ENCODE measurements around the gene SSBP3.

Gene SSBP3

GRCh38 chr1:54409156-54410142 lies 3.3 kb upstream of the SSBP3 start:
- no peak for DNase-seq

DNA sequence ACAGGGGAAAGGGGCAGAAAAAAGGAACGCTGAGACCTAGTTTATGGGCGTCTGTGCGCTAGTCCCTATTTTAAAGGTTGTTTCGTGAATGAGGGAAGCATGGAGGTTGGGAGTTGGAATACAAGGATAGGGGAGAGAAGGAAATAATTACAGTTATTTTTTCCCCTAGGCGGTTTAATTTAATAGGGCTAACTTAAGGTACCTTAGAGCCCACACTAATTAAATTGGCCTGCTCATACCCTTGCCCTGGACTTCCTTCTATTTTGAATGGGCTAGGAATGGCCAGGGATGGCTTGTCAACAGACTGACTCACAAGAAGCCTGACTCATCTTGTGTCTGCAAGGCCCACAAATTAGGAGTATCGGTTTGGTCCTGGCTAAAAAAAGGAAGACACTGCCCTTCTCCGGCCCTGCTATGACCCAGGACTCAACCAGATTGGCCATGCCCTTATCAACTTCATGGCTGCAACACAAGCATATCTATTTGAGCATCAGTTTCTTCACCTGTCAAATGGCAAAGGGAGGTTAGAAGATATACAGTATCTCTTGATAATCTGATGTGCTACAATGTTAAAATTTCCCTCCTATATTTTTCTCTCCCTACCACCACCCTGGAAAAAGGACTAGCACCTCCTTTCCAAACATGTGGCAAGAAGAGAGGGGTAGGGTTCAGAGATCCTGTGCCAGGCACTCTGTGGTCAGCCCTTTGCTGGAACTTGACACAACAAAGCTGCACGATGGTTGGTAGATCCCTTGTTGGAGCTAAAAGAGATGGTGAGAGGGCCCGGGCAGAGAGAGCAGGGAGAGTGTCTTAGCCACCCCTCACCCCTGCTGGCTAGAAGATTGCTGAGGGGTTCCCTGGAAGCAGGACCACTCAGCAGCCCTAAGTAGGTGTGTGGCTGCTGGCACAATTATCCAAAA lies 2.2 kb upstream of the SSBP3 start:
- DNase-seq, result peak; percentile 44

DNA sequence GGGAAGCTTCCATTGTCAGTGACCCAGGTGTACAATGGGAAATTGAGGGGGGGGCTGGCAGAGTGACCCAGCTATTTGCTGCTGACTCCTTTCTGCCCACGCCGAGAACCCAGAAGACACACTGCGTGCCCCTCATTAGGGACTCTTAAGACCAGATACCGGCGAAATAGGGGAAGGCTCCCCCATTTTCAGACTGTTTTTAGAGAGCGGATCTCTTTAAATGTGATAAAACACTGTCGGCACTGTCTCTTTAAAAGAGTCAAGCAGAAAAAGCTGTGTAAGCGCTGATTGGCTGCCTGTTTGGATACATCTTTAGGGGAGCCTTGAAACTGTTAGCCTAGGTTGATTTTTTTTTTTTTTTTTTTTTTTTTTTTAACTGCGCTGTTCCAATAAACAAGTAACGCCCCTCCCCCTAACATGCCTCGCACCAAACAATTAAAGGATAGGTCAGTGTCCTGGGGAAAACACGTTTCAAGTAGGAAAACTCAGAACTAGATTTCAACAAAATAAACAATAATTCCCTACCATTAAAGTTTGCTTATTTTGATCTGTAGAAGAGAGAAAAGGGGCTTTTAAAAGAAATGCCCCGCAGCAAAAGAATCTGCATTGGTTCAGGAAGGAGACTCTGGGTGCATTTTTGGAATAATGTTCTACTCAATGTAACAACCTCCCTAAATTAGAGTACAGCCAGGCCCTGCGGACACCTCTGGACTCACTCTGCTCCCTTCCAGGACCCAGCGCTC lies 1.4 kb upstream of the SSBP3 start:
- DNase-seq, result peak; percentile 83

- DNase-seq, result no peak
Measured at GRCh38 chr1:54407154-54407403, 885 bp upstream of the SSBP3 start.

DNA sequence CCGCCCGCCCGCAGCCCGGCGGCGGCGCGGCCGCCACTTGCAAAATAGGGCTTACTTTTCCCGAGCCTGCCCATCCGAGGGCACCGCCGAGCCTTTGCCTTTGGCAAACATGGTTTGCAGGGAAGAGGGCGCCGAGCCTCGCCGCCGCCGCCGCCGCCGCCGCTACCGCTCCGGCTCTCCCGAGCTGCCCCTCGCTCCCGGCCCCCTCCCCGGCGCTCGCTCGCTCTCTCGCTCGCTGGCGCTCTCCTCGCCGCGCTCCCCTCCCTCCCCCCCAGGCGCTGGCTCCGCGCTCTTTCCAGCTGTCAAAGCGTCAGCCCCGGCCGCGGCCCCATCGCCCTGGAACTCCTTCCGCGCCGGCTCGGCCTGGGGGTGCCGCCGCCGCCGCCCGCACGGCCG lies 298 bp downstream of the SSBP3 start:
- no peak for DNase-seq

DNA sequence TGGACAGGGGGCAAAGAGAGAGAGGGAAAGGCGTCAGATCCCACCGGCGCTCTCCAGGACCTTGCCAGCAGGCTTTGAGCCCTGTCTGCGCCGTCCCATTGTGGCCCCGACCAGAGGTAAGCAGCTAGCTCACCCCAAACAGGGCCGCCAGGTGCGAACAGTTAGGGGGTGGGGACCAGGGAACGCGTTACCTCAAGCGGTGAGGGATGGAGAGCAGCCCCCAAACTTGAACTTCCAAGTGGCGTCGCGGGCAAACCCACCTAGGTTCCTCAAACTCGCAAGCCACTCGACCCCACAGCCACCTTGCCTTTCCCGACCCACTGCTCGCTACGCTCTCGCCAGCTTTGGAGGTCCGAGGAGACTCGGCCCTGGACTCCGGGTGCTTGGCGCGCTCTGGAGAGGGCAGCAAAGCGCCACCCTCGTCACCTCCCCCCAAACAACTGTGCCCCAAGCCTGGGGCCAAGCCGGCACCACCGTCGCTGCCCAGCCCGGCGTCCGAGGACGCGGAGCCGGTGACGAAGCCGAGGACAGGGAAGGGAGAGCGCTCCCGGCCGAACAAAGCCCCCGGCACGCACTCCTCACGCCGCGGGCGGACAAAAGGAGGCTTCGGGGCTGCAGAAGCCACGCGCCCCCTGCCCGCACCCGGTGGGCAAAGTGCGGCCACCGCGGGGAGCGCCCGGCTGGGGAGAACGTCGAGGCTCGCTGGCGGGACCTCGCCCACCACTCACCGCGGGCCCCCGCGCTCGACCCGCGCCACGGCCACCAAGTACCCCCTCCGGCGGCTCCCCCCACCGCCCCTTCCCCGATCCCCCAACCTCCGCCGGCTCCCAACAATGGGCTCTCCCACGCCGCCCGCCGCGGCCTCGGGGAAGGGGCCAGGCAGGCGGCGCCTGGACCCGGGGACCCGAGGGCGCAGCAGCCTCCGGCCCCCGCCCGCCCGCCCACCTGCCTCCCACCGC lies 976 bp downstream of the SSBP3 start:
- no peak for DNase-seq

DNA sequence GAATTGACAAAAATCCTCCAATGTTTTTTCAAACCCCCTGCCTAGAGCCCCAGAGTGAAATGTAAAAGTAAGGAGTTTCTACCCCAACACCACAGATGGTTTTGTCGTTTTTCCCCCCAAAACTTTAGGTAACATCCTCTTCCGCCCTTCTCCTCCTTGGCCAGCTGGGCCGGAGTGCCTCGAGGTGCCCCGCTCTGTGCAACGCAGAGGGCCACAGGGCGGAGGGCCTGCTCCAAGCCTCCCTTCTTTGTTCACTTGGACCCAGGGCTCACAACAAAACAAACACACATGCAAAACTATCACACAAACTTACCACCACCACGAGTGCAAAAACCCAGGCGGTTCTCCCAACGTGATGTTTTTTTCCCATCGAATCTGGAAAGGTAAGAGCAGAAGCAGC lies 1.9 kb downstream of the SSBP3 start:
- DNase-seq, result no peak

DNA sequence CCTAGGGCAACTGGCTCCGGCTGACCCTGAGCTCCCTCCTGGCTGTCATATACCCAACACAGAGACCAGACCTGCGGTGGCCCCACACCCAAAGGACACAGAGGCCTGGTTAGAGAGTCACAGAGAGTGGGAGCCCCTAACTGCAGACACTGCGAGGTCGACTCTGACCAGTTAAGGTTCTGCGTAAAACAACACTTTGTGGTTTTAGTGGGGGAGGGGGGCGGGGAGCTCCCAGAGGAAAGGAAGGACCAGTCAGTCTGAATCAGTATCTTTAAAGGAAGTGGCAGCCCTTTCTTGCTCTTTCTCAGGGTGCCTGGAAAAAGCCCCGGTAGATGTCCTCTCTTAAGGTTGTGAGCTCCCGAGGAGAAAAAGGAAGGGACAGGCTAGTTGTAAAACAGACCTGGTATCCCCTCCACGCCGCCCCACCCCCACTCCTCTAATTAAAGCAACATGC lies 2.4 kb downstream of the SSBP3 start:
- peak; percentile 42 for DNase-seq

DNA sequence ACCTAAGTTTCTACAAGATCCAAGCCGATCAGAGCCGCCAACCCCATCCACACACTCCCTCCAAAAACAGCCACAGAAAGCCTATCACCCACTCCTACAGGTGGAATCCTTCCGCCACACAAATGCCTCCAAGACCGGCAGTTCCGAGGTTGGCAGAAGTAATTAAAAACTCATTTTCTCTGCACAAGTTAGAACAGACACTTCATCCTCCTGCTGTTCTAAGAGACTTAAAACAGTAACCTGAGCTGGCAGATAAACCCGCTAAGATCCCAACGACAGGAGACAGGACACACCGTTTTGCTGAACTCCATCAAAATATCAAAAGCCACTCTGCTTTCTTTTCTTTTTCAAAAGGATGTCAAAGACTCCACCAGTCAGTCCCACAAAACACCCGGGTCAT lies 2.8 kb downstream of the SSBP3 start:
- DNase-seq, result no peak

- DNase-seq, result peak; percentile 50
Measured at GRCh38 chr1:54402896-54403295, 3.3 kb downstream of the SSBP3 start.

DNA sequence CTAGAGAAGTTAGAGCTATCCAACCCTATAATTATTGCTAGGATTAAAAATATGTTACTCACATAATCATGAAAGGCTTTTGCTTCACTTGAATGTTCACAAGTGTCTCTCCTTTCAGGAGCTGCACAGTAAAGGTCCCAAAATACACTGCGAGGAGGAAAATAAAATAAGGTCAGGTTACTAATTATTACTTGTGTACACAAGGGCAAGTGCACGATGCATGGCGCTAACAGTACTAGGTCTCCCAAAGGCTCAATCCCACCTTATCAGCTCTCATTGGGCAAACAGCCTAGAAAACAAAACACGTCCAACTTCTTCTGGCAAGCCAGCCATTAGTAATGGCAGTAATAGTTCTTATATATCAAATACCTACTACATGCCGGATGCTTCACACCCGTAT lies 4.4 kb downstream of the SSBP3 start:
- no peak for DNase-seq

DNA sequence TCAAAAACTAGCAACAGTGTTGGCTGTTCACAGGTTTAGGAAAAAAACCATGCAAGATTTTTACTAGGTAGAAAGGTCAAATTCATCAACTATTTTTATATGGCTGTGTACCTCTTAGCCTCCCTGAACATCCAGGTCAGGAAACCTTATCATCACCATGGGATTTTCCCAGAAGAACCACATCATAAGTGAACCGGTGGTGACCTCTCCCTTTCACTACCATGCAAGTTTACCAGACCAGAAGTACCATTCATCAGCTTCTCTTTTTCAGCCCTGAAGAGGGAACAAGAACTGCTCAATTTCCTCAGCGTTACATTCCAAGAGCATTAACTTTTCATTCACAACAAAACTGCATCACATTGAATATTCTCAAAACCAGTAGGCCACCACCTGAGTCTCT lies 5.9 kb downstream of the SSBP3 start:
- DNase-seq, result no peak

- DNase-seq, result no peak
Measured at GRCh38 chr1:54399765-54400164, 6.4 kb downstream of the SSBP3 start.

DNA sequence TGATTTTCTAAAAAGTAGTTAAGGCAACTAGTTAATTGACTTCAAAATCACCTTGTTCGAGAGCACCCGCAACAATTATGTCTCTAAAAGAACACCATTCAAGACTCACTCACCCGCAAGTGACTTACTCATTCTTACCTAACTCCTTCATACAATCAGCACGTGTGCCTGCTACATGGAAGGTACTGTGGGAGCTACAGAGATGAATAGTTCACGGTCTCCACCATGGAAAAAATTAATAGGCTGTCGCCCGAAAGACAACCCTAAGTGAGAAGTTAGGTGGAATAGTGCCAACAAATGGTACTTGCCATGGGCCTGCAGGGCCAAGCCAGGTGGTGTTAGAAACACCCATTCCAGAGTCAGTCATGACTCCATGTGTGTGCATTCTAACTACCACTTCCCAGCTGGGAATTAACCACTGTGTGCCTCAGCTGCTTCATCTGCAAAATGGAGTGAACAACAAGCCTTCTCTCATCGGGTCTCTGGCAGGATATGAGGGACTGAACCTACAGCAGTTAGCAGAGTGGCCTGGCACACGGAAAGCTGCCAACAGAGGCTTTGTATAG lies 7.1 kb downstream of the SSBP3 start:
- no peak for DNase-seq

DNA sequence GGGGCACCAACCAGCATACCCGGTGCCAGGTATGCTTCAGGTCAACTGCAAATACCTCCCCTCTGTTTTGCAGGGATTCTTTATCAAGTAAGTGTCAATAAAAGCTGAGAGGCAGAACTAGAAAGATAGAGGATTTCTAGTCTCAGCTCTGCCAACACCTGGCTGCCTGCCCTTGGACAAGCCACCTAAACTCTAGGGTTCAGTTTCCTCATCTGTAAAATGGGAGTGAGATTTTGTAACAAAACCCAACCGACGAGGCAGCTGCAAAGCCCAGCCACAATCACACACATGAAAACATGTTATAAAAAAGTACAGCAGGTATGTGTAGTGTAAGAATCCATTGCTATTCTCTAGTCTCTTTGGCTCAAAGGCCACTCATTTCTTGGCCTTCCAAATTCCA lies 8.2 kb downstream of the SSBP3 start:
- DNase-seq, result no peak

DNA sequence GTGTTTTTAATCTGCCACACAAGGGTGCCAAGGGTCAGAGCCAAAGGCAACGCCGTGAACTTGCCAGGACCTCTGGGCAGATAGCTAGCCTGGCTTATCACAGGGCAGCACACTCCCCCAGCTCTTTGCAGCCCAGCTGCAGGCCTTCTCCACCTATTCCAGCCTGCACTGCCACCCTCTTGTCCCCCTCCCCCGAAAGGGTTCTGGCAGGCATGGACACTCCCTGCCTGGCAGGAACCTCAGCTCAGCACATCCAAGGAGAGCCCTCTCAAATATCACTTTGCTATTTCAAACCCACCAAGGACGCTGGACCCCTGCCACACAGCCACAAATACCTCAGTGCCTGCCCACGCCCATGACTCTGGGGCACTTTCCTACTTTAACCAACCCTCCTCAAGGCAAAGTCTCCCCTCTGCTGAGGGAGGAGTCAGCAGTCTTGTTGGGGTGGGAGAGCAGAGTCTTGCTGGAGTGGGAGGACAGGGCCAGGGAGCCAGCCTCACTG lies 9.1 kb downstream of the SSBP3 start:
- DNase-seq, result no peak

DNA sequence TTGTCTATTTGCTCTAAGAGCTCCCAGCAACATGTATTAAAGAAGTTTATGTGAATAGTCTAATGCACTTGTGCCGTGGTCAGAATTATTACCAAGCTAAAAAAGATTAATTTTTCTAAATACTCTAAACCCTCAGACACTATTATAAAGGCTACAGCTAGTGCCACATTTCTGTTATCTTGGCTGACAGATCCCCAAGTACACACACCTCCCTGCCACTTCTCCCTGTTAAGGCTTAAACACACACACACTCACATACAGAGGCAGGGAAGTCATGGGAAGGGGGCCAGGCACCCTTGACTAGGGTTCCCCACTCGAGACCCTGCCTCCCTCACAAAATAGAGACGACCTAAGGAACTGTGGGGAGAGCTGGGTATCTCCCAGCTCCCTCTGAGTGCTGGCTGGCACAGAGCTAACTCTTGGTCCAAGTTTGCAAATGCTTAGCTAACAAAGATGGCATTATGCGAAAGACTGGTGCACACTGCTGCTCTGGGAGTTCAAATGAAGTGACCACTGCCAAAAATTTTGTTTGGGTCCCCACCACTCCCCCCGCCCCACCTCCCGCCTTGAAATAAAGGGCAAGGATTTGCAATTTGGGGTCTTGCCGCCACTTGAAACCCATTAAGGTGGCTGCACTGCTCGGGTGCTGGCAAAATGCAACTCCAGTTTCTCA lies 9.8 kb downstream of the SSBP3 start:
- DNase-seq, result no peak

GRCh38 chr1:54395281-54395934 lies 10.8 kb downstream of the SSBP3 start:
- DNase-seq, result no peak

DNA sequence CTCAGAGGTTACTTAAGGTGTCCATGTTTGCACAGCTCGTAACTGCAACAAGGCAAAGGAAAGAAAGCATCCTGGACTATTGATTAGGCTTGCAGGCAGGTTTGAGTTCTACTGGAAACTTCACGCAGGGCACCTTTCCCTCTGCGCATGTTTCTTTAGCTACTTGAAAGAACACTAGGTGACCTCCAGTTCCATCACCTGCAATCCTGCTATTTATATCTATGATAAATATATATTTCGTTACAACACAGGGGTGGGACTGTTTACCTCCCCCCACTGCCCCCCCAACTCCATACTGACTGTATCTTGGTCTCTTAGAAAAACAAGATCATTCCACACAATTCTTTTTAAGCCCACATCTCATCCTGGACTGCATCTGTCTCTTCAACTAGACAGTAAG lies 12.1 kb downstream of the SSBP3 start:
- DNase-seq, result no peak

GRCh38 chr1:54392401-54392800 lies 13.8 kb downstream of the SSBP3 start:
- DNase-seq, result no peak

Data from kidney glomerular epithelial cell (primary cell).